Stomach (tissue), 9 donors: Measurements from ENCODE around the gene FOXE3. TPM values are rescaled to one million over a fixed set of nuclear protein-coding genes. Genes with fewer than 3 reads are reported as not detected.

Experiments used
- DNase-seq, 2 donors: peaks; one replicate each; pipeline versions ENCODE4 v3.0.0 to v3.0.0-alpha.2; 2013 to 2019
- H3K27ac ChIP-seq, 5 donors: fragments of 200-600 bp in 4 of 5; sonication (generic) in 4 of 5; one replicate each; pipeline ENCODE4 v1.5.1; 2013 to 2019; ENCODE audit warnings: mild to moderate bottlenecking in 1 of 5, moderate library complexity in 1 of 5
- H3K27me3 ChIP-seq, 3 donors: fragments of 200-600 bp; sonication (generic); one replicate each; pipeline ENCODE4 v1.5.1; 2017 to 2019; ENCODE audit warnings: mixed run types in 1 of 3
- H3K36me3 ChIP-seq, 4 donors: fragments of 200-600 bp; sonication (generic); 1 replicate in 3 of 4; 2 replicates in 1 of 4; pipeline ENCODE4 v1.5.1; 2016 to 2019
- H3K4me1 ChIP-seq, 4 donors: fragments of 200-600 bp; sonication (generic); one replicate each; pipeline ENCODE4 v1.5.1; 2016 to 2019
- H3K4me3 ChIP-seq, 4 donors: fragments of 200-600 bp; sonication (generic) in 3 of 4; one replicate each; pipeline ENCODE4 v1.5.1; 2016 to 2019; ENCODE audit warnings: mild to moderate bottlenecking in 1 of 4
- H3K9me3 ChIP-seq, 4 donors: fragments of 200-600 bp; sonication (generic); one replicate each; pipeline ENCODE4 v1.5.1; 2016 to 2019
- CTCF ChIP-seq, 7 experiments: fragments of 450-650 bp in 4 of 7; fragments of 200-600 bp in 3 of 7; sonication (generic) in 3 of 7; IDR thresholded peaks; one replicate each; pipeline ENCODE4 v1.5.1; 2016 to 2019; ENCODE audit warnings: antibody characterized with exemption in 7 of 7, control low read depth in 2 of 7, mild to moderate bottlenecking in 1 of 7
- EP300 ChIP-seq: sonication (generic); formaldehyde crosslinking; IDR thresholded peaks from one replicate; pipeline ENCODE4 v1.6.1; 2017; ENCODE audit warnings: antibody characterized with exemption
- POLR2A ChIP-seq, 4 donors: fragments of 450-650 bp; IDR thresholded peaks; one replicate each; pipeline ENCODE4 v1.6.1; 2016; ENCODE audit warnings: antibody characterized with exemption in 4 of 4, control low read depth in 2 of 4, mild to moderate bottlenecking in 1 of 4, moderate library complexity in 1 of 4
- POLR2AphosphoS5 ChIP-seq, 3 donors: sonication (generic); formaldehyde crosslinking; IDR thresholded peaks; one replicate each; pipeline ENCODE4 v1.6.1; 2016; ENCODE audit warnings: antibody characterized with exemption in 3 of 3
- WGBS, 5 donors: extraction: QIAGEN DNeasy Blood & Tissue Kit in 3 of 5; methylation state at CpG; one replicate each; pipeline versions ENCODE4 v1.1.5 to v1.1.7; 2013 to 2018; 5-methylcytosine and 5-hydroxymethylcytosine counted together
- intact Hi-C: fragments of 100-400 bp; cut with DNase I; formaldehyde crosslinking; loops from one replicate; pipeline ENCODE4 v1.15.1; 2023; ENCODE audit warnings: low total_unique reads
- polyA plus RNA-seq, 3 donors: library from polyadenylated mRNA; stranded (reverse); fragments of 200-250 nt; gene quantifications; one replicate each; pipeline ENCODE4 v1.2.3, GENCODE V29; 2013
- total RNA-seq, 5 donors: library from RNA; depleted of rRNA; stranded (reverse); fragments of >200 nt; gene quantifications; one replicate each; pipeline versions ENCODE4 v1.1.0 to v1.2.3, GENCODE V29; 2014 to 2016
- donor health status: healthy with polysubstance abuse.
- donor health status: Bipolar disorder and iron deficiency.
- donor health status: healthy.

FOXE3 gene
- total and polyA plus RNA-seq, 8 donors = not detected

GRCh38 chr1:47434051-47434842 is 18.2 kb downstream of the FOXE3 start:
- no peak overlapping the region for H3K27ac ChIP-seq
- peak overlapping the region in 2 of 4 donors; percentile 13 to 32 for H3K4me3 ChIP-seq

GRCh38 chr1:47435506-47436303 is 19.6 kb downstream of the FOXE3 start:
- H3K36me3 ChIP-seq = no peaks in the 10 kb centered on the region
- peaks cover 57 to 80% (median 67%) of the 10 kb centered on the region in 4 donors for H3K4me1 ChIP-seq
- no peak for DNase-seq
- intact Hi-C loops = no loop called here
- H3K4me3 ChIP-seq = peak overlapping the region in 1 of 4 donors; percentile 52
- no peak overlapping the region for H3K27ac ChIP-seq
- no peaks in the 10 kb centered on the region for H3K9me3 ChIP-seq
- H3K27me3 ChIP-seq = peaks cover 27 to 100% (median 57%) of the 10 kb centered on the region in 3 donors
- TF ChIP-seq EP300 (no peak), CTCF (IDR thresholded peaks at IDR 0.05) (no peak), POLR2AphosphoS5 (IDR thresholded peaks at IDR 0.05) (no peak), POLR2A (IDR thresholded peaks at IDR 0.05) (no peak)
- WGBS, 5 donors = 59 to 72% (median 69%) methylated on average over 5 to 6 of the region's 6 CpGs

More at GRCh38 chr1:47434051-47434842, 18.2 kb downstream of the FOXE3 start:
- intact Hi-C loops = loop anchor here (5.0 kb wide), 1 partner anchor 278 kb away; no protein-coding TSS in a partner anchor
- WGBS, 5 donors = 4 to 23% (median 15%) methylated on average over 43 to 51 of the region's 51 CpGs
- DNase-seq = peak; percentile 81 to 86
- peaks cover 27 to 100% (median 51%) of the 10 kb centered on the region in 3 donors for H3K27me3 ChIP-seq
- H3K36me3 ChIP-seq = no peaks in the 10 kb centered on the region
- H3K4me1 ChIP-seq = peaks cover 53 to 75% (median 64%) of the 10 kb centered on the region in 4 donors
- TF ChIP-seq POLR2A (IDR thresholded peaks at IDR 0.05) (no peak), CTCF (IDR thresholded peaks at IDR 0.05) (peak in 1 of 7 experiments; percentile 16), EP300 (no peak), POLR2AphosphoS5 (IDR thresholded peaks at IDR 0.05) (peak in 1 of 3 donors; percentile 27)
- no peaks in the 10 kb centered on the region for H3K9me3 ChIP-seq

- Histone ChIP-seq H3K27ac (peak overlapping the region in 4 of 5 donors; percentile 77 to 89 (median 82)), H3K4me1 (peaks cover 57 to 78% (median 67%) of the 10 kb centered on the region in 4 donors), H3K4me3 (peak overlapping the region; percentile 52 to 85 (median 62)), H3K27me3 (peaks cover 25 to 100% (median 65%) of the 10 kb centered on the region in 3 donors), H3K9me3 (no peaks in the 10 kb centered on the region), H3K36me3 (no peaks in the 10 kb centered on the region)
- DNase-seq = peak; percentile 80 to 90
- intact Hi-C loops = no loop called here
- 5 to 7% (median 5%) methylated on average over 22 to 23 of the region's 23 CpGs for WGBS, 5 donors
- TF ChIP-seq POLR2AphosphoS5 (IDR thresholded peaks at IDR 0.05) = no peak
- peak in 5 of 7 experiments; percentile 33 to 87 (median 57) for TF ChIP-seq CTCF (IDR thresholded peaks at IDR 0.05)
Measured at GRCh38 chr1:47436304-47436978, 20.4 kb downstream of the FOXE3 start.

GRCh38 chr1:47436979-47437446 is 20.9 kb downstream of the FOXE3 start:
- Histone ChIP-seq H3K27ac (peak overlapping the region; percentile 48 to 89 (median 82)), H3K27me3 (peaks cover 25 to 100% (median 66%) of the 10 kb centered on the region in 3 donors), H3K9me3 (no peaks in the 10 kb centered on the region), H3K4me1 (peaks cover 57 to 72% (median 65%) of the 10 kb centered on the region in 4 donors), H3K36me3 (no peaks in the 10 kb centered on the region), H3K4me3 (peak overlapping the region; percentile 52 to 85 (median 62))
- peak in 1 of 2 donors; percentile 53 for DNase-seq
- 0 to 1% (median 1%) methylated on average over 3 to 46 of the region's 46 CpGs for WGBS, 5 donors
- TF ChIP-seq POLR2AphosphoS5 (IDR thresholded peaks at IDR 0.05) (no peak), CTCF (IDR thresholded peaks at IDR 0.05) (no peak), POLR2A (IDR thresholded peaks at IDR 0.05) (no peak), EP300 (no peak)
- intact Hi-C loops = no loop called here
